ENCODE data around the gene COX20.

The COX20 gene

DNA sequence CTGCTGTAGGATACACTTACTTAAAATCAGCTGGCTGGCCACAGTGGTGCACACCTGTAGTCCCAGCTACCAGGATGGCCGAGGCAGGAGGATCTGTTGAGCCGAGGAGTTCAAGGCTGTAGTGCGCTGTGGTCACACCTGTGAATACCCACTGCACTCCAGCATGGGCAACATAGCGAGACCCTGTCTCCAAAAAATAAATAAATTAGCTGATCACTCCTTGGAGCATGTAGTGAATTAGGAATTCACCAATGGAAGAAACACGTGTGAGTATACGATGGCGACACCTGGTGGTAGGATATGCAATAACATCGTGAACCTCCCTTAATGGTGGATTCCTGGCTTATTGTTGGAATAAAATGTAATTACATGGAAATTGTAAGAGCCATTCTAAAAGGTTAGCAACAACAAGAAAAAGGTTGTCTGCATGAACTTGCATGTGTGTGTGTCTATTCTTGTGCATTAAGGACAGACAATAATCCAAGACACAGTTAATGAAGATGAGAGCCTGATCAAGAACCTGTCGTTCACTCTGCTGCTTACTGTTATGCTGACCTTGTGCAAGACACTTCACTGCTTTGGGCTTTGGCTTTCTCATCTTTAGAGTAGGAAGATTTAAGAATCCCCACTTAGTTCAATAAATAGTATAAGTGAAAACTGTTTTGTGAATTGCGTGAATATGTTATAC, 38.6 kb upstream of the COX20 start:
- peak; percentile 51 for DNase-seq (ENCODE audit: low read depth, low spot score)
- Histone ChIP-seq H3K27ac (no peak overlapping the region), H3K9ac (ENCODE audit: insufficient read length) (no peak overlapping the region), H3K36me3 (ENCODE audit: insufficient read depth, low read length) (no peaks in the 10 kb centered on the region), H3K4me3 (no peak overlapping the region), H3K9me3 (ENCODE audit: low read depth, low read length) (no peaks in the 10 kb centered on the region)
- TF ChIP-seq POLR2AphosphoS5 (IDR thresholded peaks at IDR 0.05; ENCODE audit: borderline replicate concordance, low read depth, low read length) (no peak), EZH2 (IDR thresholded peaks at IDR 0.05) (no peak), FOXP2 (optimal IDR thresholded peaks at IDR 0.05; ENCODE audit: control extremely low read depth, extremely low read length, insufficient read depth) (no peak)

DNA sequence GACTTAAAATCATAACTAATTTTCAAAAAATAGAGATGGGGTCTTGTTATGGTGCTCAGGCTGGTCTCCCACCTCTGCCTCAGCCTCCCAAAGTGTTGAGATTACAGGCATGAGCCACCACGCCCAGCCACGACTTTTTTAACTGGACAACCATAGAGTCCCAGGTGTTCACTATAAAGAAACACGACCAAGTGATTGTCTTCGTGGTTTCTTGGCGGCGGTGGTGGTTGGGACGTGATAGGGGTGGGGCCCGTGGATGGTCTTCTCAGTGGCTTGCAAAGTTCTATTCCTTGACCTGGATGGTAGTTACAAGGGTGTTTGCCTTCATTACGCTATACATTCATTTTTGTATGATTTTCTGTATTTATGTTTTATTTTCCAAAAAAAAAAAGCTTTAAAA, 34.6 kb upstream of the COX20 start:
- H3K9me3 ChIP-seq (ENCODE audit: low read depth, low read length), result no peaks in the 10 kb centered on the region
- no peak overlapping the region for H3K4me3 ChIP-seq
- H3K27ac ChIP-seq, result no peak overlapping the region
- no peak overlapping the region for H3K9ac ChIP-seq (ENCODE audit: insufficient read length)
- no peak for DNase-seq (ENCODE audit: low read depth, low spot score)
- no peaks in the 10 kb centered on the region for H3K36me3 ChIP-seq (ENCODE audit: insufficient read depth, low read length)
- TF ChIP-seq EZH2 (IDR thresholded peaks at IDR 0.05), result no peak
- TF ChIP-seq POLR2AphosphoS5 (IDR thresholded peaks at IDR 0.05; ENCODE audit: borderline replicate concordance, low read depth, low read length), result no peak
- TF ChIP-seq FOXP2 (optimal IDR thresholded peaks at IDR 0.05; ENCODE audit: control extremely low read depth, extremely low read length, insufficient read depth), result no peak

DNA sequence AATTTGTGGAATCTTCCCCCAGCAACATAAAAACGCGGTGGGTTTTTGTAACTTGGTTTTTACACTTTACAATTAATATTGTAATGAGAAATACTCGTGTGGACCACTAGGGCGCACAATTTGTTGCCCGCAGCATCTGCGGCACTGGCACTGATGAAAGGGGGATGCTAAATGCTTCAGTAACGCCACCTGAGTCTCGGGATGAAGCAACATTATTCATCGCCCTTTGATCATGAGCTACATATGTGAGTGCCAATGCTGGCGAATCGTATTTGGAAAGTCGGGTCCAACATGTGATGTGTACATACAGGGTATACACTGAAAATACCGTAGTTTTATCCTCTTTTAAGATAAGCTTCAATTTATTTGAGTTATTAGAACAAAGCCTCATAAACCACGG, 34.2 kb upstream of the COX20 start:
- H3K27ac ChIP-seq, result no peak overlapping the region
- TF ChIP-seq FOXP2 (optimal IDR thresholded peaks at IDR 0.05; ENCODE audit: control extremely low read depth, extremely low read length, insufficient read depth) (no peak), POLR2AphosphoS5 (IDR thresholded peaks at IDR 0.05; ENCODE audit: borderline replicate concordance, low read depth, low read length) (no peak), EZH2 (IDR thresholded peaks at IDR 0.05) (no peak)
- H3K9me3 ChIP-seq (ENCODE audit: low read depth, low read length), result no peaks in the 10 kb centered on the region
- no peak overlapping the region for H3K9ac ChIP-seq (ENCODE audit: insufficient read length)
- DNase-seq (ENCODE audit: low read depth, low spot score), result no peak
- no peaks in the 10 kb centered on the region for H3K36me3 ChIP-seq (ENCODE audit: insufficient read depth, low read length)
- no peak overlapping the region for H3K4me3 ChIP-seq

DNA sequence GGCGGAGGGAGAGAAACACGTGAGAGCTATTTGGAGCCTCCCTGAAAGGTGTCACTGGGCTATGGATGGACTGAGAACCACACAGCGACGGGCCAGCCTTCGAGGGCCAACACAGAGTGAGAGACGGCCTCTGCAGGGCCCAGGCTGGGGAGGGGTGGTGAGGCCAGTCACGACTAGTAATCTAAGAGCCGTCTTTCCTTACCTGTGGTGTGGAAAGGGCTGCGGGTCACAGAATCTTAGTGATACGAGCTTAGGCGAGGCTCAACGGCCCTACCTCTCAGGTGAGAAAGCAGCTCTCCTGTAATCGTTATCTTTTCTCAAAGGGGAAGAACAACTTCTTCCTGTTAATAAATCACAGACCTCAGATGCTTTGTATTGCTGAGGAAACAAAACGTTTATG, 33.4 kb upstream of the COX20 start:
- Histone ChIP-seq H3K9ac (ENCODE audit: insufficient read length) (no peak overlapping the region), H3K27ac (no peak overlapping the region), H3K36me3 (ENCODE audit: insufficient read depth, low read length) (no peaks in the 10 kb centered on the region), H3K4me3 (no peak overlapping the region), H3K9me3 (ENCODE audit: low read depth, low read length) (no peaks in the 10 kb centered on the region)
- no peak for DNase-seq (ENCODE audit: low read depth, low spot score)
- TF ChIP-seq FOXP2 (optimal IDR thresholded peaks at IDR 0.05; ENCODE audit: control extremely low read depth, extremely low read length, insufficient read depth) (no peak), EZH2 (IDR thresholded peaks at IDR 0.05) (no peak), POLR2AphosphoS5 (IDR thresholded peaks at IDR 0.05; ENCODE audit: borderline replicate concordance, low read depth, low read length) (no peak)

DNA sequence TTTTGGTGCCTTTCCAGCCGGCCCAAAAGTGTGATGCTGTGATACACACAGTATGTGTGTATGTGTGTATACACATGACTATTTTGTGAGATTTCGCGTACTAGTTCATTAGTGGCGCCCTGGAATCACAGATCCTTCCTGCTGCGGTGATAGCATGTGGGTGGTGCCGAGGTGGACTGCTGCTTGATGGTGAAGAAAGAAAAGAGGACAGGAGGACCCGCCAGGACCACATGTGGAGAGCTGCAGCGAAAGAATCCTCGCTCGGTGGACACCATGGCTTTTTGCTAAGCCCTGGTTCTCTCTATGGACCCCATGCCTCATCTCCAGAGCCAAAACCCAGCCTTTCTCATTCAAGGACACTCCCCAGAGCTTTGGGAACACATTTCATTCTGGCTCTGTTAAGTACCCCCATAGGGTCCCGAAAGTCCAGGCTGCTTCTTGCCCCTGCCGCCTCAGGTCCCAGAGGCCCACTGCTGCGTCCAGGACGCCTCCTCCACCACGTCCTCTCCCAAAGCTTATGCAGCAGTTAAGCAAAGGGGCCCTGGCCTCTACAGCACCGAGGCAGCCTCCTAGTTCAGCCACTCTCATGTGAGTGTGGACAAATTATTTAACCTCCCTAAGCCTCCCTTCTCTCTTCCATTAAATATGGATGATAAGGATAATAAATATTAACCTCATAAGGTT, 32.8 kb upstream of the COX20 start:
- no peak for DNase-seq (ENCODE audit: low read depth, low spot score)
- H3K9ac ChIP-seq (ENCODE audit: insufficient read length), result no peak overlapping the region
- TF ChIP-seq POLR2AphosphoS5 (IDR thresholded peaks at IDR 0.05; ENCODE audit: borderline replicate concordance, low read depth, low read length) (no peak), FOXP2 (optimal IDR thresholded peaks at IDR 0.05; ENCODE audit: control extremely low read depth, extremely low read length, insufficient read depth) (no peak), EZH2 (IDR thresholded peaks at IDR 0.05) (no peak)

DNA sequence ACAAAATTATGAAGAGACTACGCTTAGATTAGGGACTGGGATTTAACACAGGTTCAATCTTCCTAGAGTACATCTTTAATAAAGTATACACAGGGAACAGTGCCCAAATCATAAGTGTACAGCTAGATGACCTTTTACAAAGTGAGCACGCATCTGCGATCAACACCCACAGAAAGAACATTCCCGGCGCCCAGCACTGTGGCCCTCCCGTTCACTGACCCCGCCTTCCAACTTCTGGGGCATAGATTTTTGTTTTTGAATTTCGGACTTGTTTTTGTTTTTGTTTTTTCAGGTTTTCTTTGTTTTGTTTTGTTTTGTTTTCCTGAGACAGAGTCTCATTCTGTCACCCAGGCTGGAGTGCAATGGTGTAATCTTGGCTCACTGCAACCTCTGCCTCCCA, 30.6 kb upstream of the COX20 start:
- Histone ChIP-seq H3K27ac (no peak overlapping the region), H3K9ac (ENCODE audit: insufficient read length) (no peak overlapping the region), H3K4me3 (no peak overlapping the region), H3K9me3 (ENCODE audit: low read depth, low read length) (no peaks in the 10 kb centered on the region), H3K36me3 (ENCODE audit: insufficient read depth, low read length) (no peaks in the 10 kb centered on the region)
- no peak for TF ChIP-seq EZH2 (IDR thresholded peaks at IDR 0.05)
- no peak for TF ChIP-seq POLR2AphosphoS5 (IDR thresholded peaks at IDR 0.05; ENCODE audit: borderline replicate concordance, low read depth, low read length)
- TF ChIP-seq FOXP2 (optimal IDR thresholded peaks at IDR 0.05; ENCODE audit: control extremely low read depth, extremely low read length, insufficient read depth), result no peak
- DNase-seq (ENCODE audit: low read depth, low spot score), result no peak

More for the DNA sequence above, 32.8 kb upstream of the COX20 start:
- Histone ChIP-seq H3K4me3 (no peak overlapping the region), H3K36me3 (ENCODE audit: insufficient read depth, low read length) (no peaks in the 10 kb centered on the region), H3K27ac (no peak overlapping the region), H3K9me3 (ENCODE audit: low read depth, low read length) (no peaks in the 10 kb centered on the region)

DNA sequence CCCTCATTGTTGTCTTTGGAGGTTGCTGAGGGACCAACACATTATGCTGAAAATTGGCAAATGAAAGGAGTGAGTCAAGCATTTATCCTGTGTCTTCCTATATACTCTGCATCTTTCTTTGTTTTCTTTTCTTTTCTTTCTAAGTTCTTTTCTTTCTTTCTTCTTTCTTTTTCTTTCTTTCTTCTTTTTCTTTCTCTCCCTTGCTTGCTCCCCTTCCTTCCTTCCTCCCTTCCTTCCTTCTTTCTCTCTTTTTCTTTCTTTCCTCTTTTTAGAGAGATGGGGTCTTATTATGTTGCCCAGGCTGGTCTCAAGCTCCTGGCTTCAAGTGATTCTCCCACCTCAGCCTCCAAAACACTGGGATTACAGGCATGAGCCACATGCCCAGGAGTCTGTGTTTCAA, 28.3 kb upstream of the COX20 start:
- Histone ChIP-seq H3K27ac (no peak overlapping the region), H3K9me3 (ENCODE audit: low read depth, low read length) (no peaks in the 10 kb centered on the region), H3K4me3 (no peak overlapping the region), H3K36me3 (ENCODE audit: insufficient read depth, low read length) (no peaks in the 10 kb centered on the region), H3K9ac (ENCODE audit: insufficient read length) (no peak overlapping the region)
- DNase-seq (ENCODE audit: low read depth, low spot score), result no peak
- TF ChIP-seq POLR2AphosphoS5 (IDR thresholded peaks at IDR 0.05; ENCODE audit: borderline replicate concordance, low read depth, low read length), result no peak
- TF ChIP-seq FOXP2 (optimal IDR thresholded peaks at IDR 0.05; ENCODE audit: control extremely low read depth, extremely low read length, insufficient read depth), result no peak
- TF ChIP-seq EZH2 (IDR thresholded peaks at IDR 0.05), result no peak

DNA sequence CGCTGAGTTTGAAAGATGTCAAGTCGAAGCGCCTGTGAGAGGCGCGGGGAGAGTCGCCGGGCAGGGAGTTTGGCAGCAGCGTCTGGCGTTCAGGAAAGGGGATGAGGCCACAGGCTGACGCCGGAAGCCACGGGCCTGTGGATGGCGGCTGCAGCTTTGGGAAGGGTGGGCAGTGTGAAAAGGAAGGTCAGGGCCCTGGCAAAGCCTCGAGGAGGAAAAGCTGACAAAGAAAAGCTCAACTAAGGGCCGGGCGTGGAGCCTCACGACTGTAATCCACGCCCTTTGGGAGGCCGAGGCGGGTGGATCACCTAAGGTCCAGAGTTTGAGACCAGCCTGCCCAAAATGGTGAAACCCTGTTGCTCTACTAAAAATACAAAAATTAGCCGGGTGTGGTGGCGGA, 25.2 kb upstream of the COX20 start:
- Histone ChIP-seq H3K27ac (no peak overlapping the region), H3K36me3 (ENCODE audit: insufficient read depth, low read length) (no peaks in the 10 kb centered on the region), H3K9ac (ENCODE audit: insufficient read length) (no peak overlapping the region), H3K4me3 (no peak overlapping the region), H3K9me3 (ENCODE audit: low read depth, low read length) (no peaks in the 10 kb centered on the region)
- TF ChIP-seq POLR2AphosphoS5 (IDR thresholded peaks at IDR 0.05; ENCODE audit: borderline replicate concordance, low read depth, low read length) (no peak), FOXP2 (optimal IDR thresholded peaks at IDR 0.05; ENCODE audit: control extremely low read depth, extremely low read length, insufficient read depth) (no peak), EZH2 (IDR thresholded peaks at IDR 0.05) (no peak)
- DNase-seq (ENCODE audit: low read depth, low spot score), result no peak
